Adrenal gland (tissue), 5 donors: ENCODE measurements around the gene SEMA7A.

ENCODE experiments used
- POLR2A ChIP-seq, 2 donors: fragments of 450-650 bp; IDR thresholded peaks; one replicate each; pipeline ENCODE4 v1.6.1; 2017; ENCODE audit warnings: antibody characterized with exemption in 2 of 2, mild to moderate bottlenecking in 2 of 2, moderate library complexity in 1 of 2
- TF ChIP-seq, protein P1 (sequence below), 6 experiments: fragments of 450-650 bp in 4 of 6; fragments of 200-600 bp in 2 of 6; sonication (generic) in 1 of 6; IDR thresholded peaks; 1 replicate in 5 of 6; 2 replicates in 1 of 6; pipeline versions ENCODE4 v1.5.1 to v1.8.0; 2016 to 2021; ENCODE audit warnings: antibody characterized with exemption in 6 of 6, mild to moderate bottlenecking in 2 of 6, moderate library complexity in 1 of 6
- donor health status: DM: no; HTN: no; CAD: no.

DNA sequence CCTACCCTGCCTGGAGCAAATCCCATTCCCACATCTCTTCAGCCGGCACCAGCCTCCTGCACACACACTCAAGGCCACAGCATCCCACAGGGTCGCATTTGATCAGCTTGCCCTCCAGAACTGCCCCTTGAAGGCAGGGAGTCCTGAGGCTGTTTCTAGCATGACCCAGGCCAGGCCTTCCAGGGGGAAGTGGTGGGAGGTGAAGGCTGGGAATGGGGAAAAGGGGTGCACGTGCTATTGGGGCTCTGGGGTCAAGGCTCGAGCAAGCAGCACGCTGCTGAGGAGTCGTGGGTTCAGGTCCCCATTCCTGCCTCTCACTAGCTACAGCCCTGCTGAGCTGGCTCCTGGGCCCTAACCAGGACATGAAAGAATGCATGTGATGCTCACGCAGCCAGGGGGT, 24.9 kb downstream of the SEMA7A start:
- TF ChIP-seq, protein P1, sequence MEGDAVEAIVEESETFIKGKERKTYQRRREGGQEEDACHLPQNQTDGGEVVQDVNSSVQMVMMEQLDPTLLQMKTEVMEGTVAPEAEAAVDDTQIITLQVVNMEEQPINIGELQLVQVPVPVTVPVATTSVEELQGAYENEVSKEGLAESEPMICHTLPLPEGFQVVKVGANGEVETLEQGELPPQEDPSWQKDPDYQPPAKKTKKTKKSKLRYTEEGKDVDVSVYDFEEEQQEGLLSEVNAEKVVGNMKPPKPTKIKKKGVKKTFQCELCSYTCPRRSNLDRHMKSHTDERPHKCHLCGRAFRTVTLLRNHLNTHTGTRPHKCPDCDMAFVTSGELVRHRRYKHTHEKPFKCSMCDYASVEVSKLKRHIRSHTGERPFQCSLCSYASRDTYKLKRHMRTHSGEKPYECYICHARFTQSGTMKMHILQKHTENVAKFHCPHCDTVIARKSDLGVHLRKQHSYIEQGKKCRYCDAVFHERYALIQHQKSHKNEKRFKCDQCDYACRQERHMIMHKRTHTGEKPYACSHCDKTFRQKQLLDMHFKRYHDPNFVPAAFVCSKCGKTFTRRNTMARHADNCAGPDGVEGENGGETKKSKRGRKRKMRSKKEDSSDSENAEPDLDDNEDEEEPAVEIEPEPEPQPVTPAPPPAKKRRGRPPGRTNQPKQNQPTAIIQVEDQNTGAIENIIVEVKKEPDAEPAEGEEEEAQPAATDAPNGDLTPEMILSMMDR (IDR thresholded peaks at IDR 0.05), result no peak
- no peak for TF ChIP-seq POLR2A (IDR thresholded peaks at IDR 0.05)
